GM12878 (cell line): Measurements from ENCODE around the gene WDR17. TPM values are rescaled to one million over a fixed set of nuclear protein-coding genes. Genes with fewer than 3 reads are reported as not detected.

Experiments
- ATAC-seq: fragments of 200-7000 bp; cut with Tn5 transposase; 3 replicates; pipeline ENCODE4 v1.9.1; 2020; ENCODE audit warnings: mild to moderate bottlenecking, moderate library complexity
- BruUV-seq: library from RNA; stranded (reverse); fragments of 400-500 nt; replicated peaks from 2 replicates; lab custom pipeline; 2021; lab: Mats Ljungman, UMichigan
- CTCF ChIA-PET: fragments of 300-600 bp; sonication (Branson Sonifier 250); formaldehyde crosslinking; extraction: SDS; loops from one replicate; lab custom pipeline; 2021; ENCODE audit warnings: inconsistent platforms; lab: Yijun Ruan, JAX
- POLR2A ChIA-PET: fragments of 350-600 bp; formaldehyde crosslinking; extraction: SDS; loops from one replicate; lab custom pipeline; 2021; ENCODE audit warnings: inconsistent platforms; lab: Charles Lee
- RAD21 ChIA-PET: fragments of 300-600 bp; sonication (Branson Sonifier 250); formaldehyde crosslinking; loops from one replicate; lab custom pipeline; 2023; ENCODE audit warnings: antibody characterized with exemption; ENCODE audit not compliant: unreplicated experiment; lab: Charles Lee
- SMC1A ChIA-PET: fragments of 300-600 bp; sonication (Branson Sonifier 250); formaldehyde crosslinking; loops from one replicate; lab custom pipeline; 2023; ENCODE audit not compliant: unreplicated experiment, uncharacterized antibody; lab: Charles Lee
- DNase-seq: peaks from one replicate; pipeline ENCODE4 v3.0.0-alpha.2; 2011; ENCODE audit warnings: low read depth, low spot score
- FAIRE-seq: peaks from 3 replicates; lab custom pipeline; 2011; peaks lifted over from hg19 to GRCh38; lab: Jason Lieb, UNC
- H2AFZ ChIP-seq: 2 replicates; pipeline ENCODE4 v1.6.0; 2011; ENCODE audit warnings: low read depth, low read length, control low read depth; ENCODE audit not compliant: control insufficient read depth
- H3K27ac ChIP-seq: 2 replicates; pipeline ENCODE4 v1.5.1; 2011; ENCODE audit warnings: control low read depth; ENCODE audit not compliant: control insufficient read depth, insufficient read depth
- H3K27me3 ChIP-seq, 2 experiments: replicated peaks in 1 of 2; 2 replicates each; pipeline versions ENCODE4 v1.6.0 to v1.6.1; 2011; ENCODE audit warnings: low read length in 1 of 2; ENCODE audit not compliant: control insufficient read depth in 2 of 2, insufficient read depth in 2 of 2
- H3K36me3 ChIP-seq, 2 experiments: 2 replicates each; pipeline ENCODE4 v1.5.1; 2011; ENCODE audit warnings: low read length in 1 of 2; ENCODE audit not compliant: control insufficient read depth in 2 of 2, insufficient read depth in 2 of 2
- H3K4me1 ChIP-seq: 2 replicates; pipeline ENCODE4 v1.6.1; 2011; ENCODE audit warnings: mild to moderate bottlenecking, low read length, moderate library complexity, mixed read lengths; ENCODE audit not compliant: control insufficient read depth, insufficient read depth
- H3K4me2 ChIP-seq: 2 replicates; pipeline ENCODE4 v1.6.0; 2011; ENCODE audit warnings: control low read depth; ENCODE audit not compliant: control insufficient read depth, insufficient read depth
- H3K4me3 ChIP-seq: fragments of 200-600 bp; sonication (generic); 2 replicates; pipeline ENCODE4 v1.5.1; 2016
- H3K79me2 ChIP-seq: 2 replicates; pipeline ENCODE4 v1.6.0; 2011; ENCODE audit warnings: low read length; ENCODE audit not compliant: control insufficient read depth, insufficient read depth
- H3K9ac ChIP-seq: 2 replicates; pipeline ENCODE4 v1.8.0; 2011; ENCODE audit warnings: low read length, control low read depth, mixed read lengths; ENCODE audit not compliant: control insufficient read depth, insufficient read depth
- H3K9me3 ChIP-seq: replicated peaks from 3 replicates; pipeline ENCODE4 v1.5.1; 2011; ENCODE audit warnings: mild to moderate bottlenecking, low read length; ENCODE audit not compliant: control insufficient read depth, insufficient read depth
- H4K20me1 ChIP-seq: 2 replicates; pipeline ENCODE4 v1.6.0; 2011; ENCODE audit not compliant: control insufficient read depth, insufficient read depth
- CTCF ChIP-seq, 3 experiments: IDR thresholded peaks in 2 of 3; conservative IDR thresholded peaks in 1 of 3; 2 replicates each; pipeline ENCODE4 v1.5.1; 2011; ENCODE audit warnings: low read depth in 3 of 3, low read length in 3 of 3, mild to moderate bottlenecking in 3 of 3, control low read depth in 2 of 3, moderate library complexity in 2 of 3, inconsistent platforms in 1 of 3, mixed read lengths in 1 of 3; ENCODE audit not compliant: control insufficient read depth in 2 of 3, insufficient read depth in 1 of 3; ENCODE audit errors: extremely low read depth in 1 of 3
- MXI1 ChIP-seq: fragments of 150-350 bp; IDR thresholded peaks from 2 replicates; pipeline ENCODE4 v1.6.1; 2011; ENCODE audit warnings: low read depth, mild to moderate bottlenecking, inconsistent platforms, low read length, improper control_type of control experiment
- RAD21 ChIP-seq: IDR thresholded peaks from 2 replicates; pipeline ENCODE4 v1.6.1; 2011; ENCODE audit warnings: mild to moderate bottlenecking, low read depth, low read length, moderate library complexity; ENCODE audit not compliant: insufficient read depth
- SMC3 ChIP-seq: IDR thresholded peaks from 2 replicates; pipeline ENCODE4 v1.6.1; 2011; ENCODE audit warnings: low read length, improper control_type of control experiment, borderline replicate concordance
- TCF3 ChIP-seq: IDR thresholded peaks from 2 replicates; pipeline ENCODE4 v1.6.1; 2012; ENCODE audit warnings: low read depth, mild to moderate bottlenecking, low read length, borderline replicate concordance; ENCODE audit not compliant: insufficient read depth
- WGBS: methylation state at CpG from one replicate; pipeline ENCODE4 v1.1.6; 2016; ENCODE audit warnings: low lambda C conversion rate; ENCODE audit not compliant: insufficient replicate concordance, insufficient coverage; ENCODE audit errors: missing lambda C conversion rate; 5-methylcytosine and 5-hydroxymethylcytosine counted together
- in situ Hi-C: fragments of 300-500 bp; cut with MboI; formaldehyde crosslinking; loops from 9 replicates; pipeline ENCODE4 v1.14.3; 2018; ENCODE audit warnings: mixed read lengths
- intact Hi-C: fragments of 100-400 bp; cut with micrococcal nuclease; formaldehyde crosslinking; loops from one replicate; pipeline ENCODE4 v1.14.2; 2022; ENCODE audit not compliant: unreplicated experiment
- polyA plus RNA-seq, 11 experiments: library from polyadenylated mRNA; depleted of rRNA in 4 of 11; unstranded in 6 of 11; stranded (reverse) in 5 of 11; fragments of >200 nt; fragmentation: Nextera tagmentation in 4 of 11; fragmentation: Illumina TruSeq in 1 of 11; extraction: Ambion mirVana in 4 of 11; extraction: Trizol in 1 of 11; gene quantifications; 1 replicate in 1 of 11; 2 replicates in 10 of 11; pipeline versions ENCODE4 v1.2.1 to v1.2.3, GENCODE V29; 2011 to 2016; ENCODE audit warnings: inconsistent platforms in 2 of 11, missing spikeins in 2 of 11, low read depth in 1 of 11
- total RNA-seq, 4 experiments: library from RNA; depleted of rRNA in 3 of 4; stranded (reverse); fragments of >200 nt in 3 of 4; fragmentation: Illumina TruSeq in 1 of 4; extraction: Trizol in 1 of 4; gene quantifications; 2 replicates each; pipeline versions ENCODE4 v1.2.1 to v1.2.3, GENCODE V29; 2013 to 2021

The WDR17 gene
- total and polyA plus RNA-seq, 10 of the 15 experiments (the other 5 are each of a cell fraction or from before 2014, with no cell fraction given) = 0.43 to 3.8 (median 2.8) TPM

DNA sequence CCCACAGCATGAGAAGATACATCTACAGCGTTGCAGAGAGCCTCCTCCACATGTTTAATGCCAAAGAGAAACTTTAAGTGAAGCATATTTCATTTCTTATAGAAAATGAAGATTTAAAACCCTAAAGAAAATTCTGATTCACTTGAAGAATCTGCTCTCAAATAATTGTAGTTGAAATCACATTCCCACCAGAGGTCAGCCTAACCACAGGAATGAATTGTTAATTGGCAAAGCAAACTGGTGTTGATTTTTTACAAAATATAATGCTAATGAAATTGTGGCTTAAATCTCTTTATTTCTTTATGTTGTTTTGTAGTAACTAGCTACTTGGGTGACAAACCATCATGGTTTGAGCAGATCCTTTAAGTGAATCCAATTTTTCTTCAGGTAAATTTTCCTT, 31.1 kb upstream of the WDR17 start:
- in situ Hi-C loops (loop anchor here (25.0 kb wide), 1 partner anchor 303 kb away; no protein-coding TSS in a partner anchor), intact Hi-C loops (loop anchor here (1.0 kb wide), 1 partner anchor 307 kb away; no protein-coding TSS in a partner anchor)
- Histone ChIP-seq H3K36me3 (no peaks in the 10 kb centered on the region), H3K9ac (no peak overlapping the region), H3K4me1 (peaks cover 7% of the 10 kb centered on the region), H3K79me2 (no peaks in the 10 kb centered on the region), H3K27me3 (no peaks in the 10 kb centered on the region), H3K4me3 (no peak overlapping the region), H3K4me2 (no peak overlapping the region), H3K9me3 (peaks cover 2% of the 10 kb centered on the region; the same call in 2 of the 3 replicates), H2AFZ (no peak overlapping the region), H4K20me1 (no peaks in the 10 kb centered on the region), H3K27ac (no peak overlapping the region)
- DNase-seq = no peak
- CTCF ChIA-PET = interaction anchor here (1.0 to 1.9 kb wide), 5 partner anchors 11 to 306 kb away, joined by 3 to 10 read pairs (median 4); no protein-coding TSS in a partner anchor
- FAIRE-seq = no peak
- no TSS peak for BruUV-seq
- RAD21 ChIA-PET = interaction anchor here (1.4 kb wide), 1 partner anchor 306 kb away, joined by 9 read pairs; no protein-coding TSS in a partner anchor
- 0% methylated on average over 1 of the region's 1 CpG for WGBS
- TF ChIP-seq MXI1 (no peak), TCF3 (no peak), CTCF (IDR thresholded peaks at IDR 0.05 in 2 of 3, conservative IDR thresholded peaks at IDR 0.05 in 1 of 3; ENCODE audit: control insufficient read depth in 2 of 3, extremely low read depth in 1 of 3, insufficient read depth in 1 of 3, low read depth in 3 of 3, low read length in 3 of 3) (peak in 2 of 3 experiments; percentile 17 to 43; a peak in 1 of 6 replicates), SMC3 (peak; percentile 60; the same call in 1 of the 2 replicates), RAD21 (peak; percentile 76)
- POLR2A ChIA-PET = no interaction called here
- ATAC-seq = no peak
- SMC1A ChIA-PET = interaction anchor here (1.4 to 2.4 kb wide), 2 partner anchors 11 to 73 kb away, joined by 3 to 6 read pairs; no protein-coding TSS in a partner anchor
